Measurements from ENCODE around the gene MAPK9. TPM values are rescaled to one million over a fixed set of nuclear protein-coding genes. Genes with fewer than 3 reads are reported as not detected.

MAPK9 gene
- total RNA-seq, 3 donors from 2014 or later, result 37.4 to 54.1 (median 41.3) TPM

- ATAC-seq (no peak), DNase-seq (peak in 1 of 3 donors; percentile 31)
- no peaks in the 10 kb centered on the region for H3K4me1 ChIP-seq (ENCODE audit: low read depth)
- no peak for TF ChIP-seq CTCF (IDR thresholded peaks at IDR 0.05)
- H3K36me3 ChIP-seq (ENCODE audit: low read depth), result no peaks in the 10 kb centered on the region
- intact Hi-C loops (cut with DNase I, micrococcal nuclease), result no loop called here
- no peaks in the 10 kb centered on the region for H3K9me3 ChIP-seq
- no peak overlapping the region for H3K4me3 ChIP-seq
These were observed 44.5 kb upstream of the MAPK9 start for GRCh38 chr5:180336234-180337020.

- intact Hi-C loops (cut with DNase I, micrococcal nuclease), result no loop called here
- H3K4me3 ChIP-seq, result no peak overlapping the region
- H3K9me3 ChIP-seq, result no peaks in the 10 kb centered on the region
- ATAC-seq, result no peak
- H3K36me3 ChIP-seq (ENCODE audit: low read depth), result no peaks in the 10 kb centered on the region
- peak in 1 of 3 donors; percentile 27 for DNase-seq
- no peaks in the 10 kb centered on the region for H3K4me1 ChIP-seq (ENCODE audit: low read depth)
- no peak for TF ChIP-seq CTCF (IDR thresholded peaks at IDR 0.05)
These were observed 43.8 kb upstream of the MAPK9 start for GRCh38 chr5:180335614-180336233.

- intact Hi-C loops (cut with DNase I, micrococcal nuclease), result no loop called here
- H3K4me3 ChIP-seq, result no peak overlapping the region
- H3K36me3 ChIP-seq (ENCODE audit: low read depth), result no peaks in the 10 kb centered on the region
- ATAC-seq (no peak), DNase-seq (peak in 1 of 3 donors; percentile 26)
- no peak for TF ChIP-seq CTCF (IDR thresholded peaks at IDR 0.05)
- H3K9me3 ChIP-seq, result no peaks in the 10 kb centered on the region
- no peaks in the 10 kb centered on the region for H3K4me1 ChIP-seq (ENCODE audit: low read depth)
These were observed 43.1 kb upstream of the MAPK9 start for GRCh38 chr5:180334751-180335613.

GRCh38 chr5:180334176-180334575, 42.3 kb upstream of the MAPK9 start:
- no peak overlapping the region for H3K4me3 ChIP-seq
- H3K36me3 ChIP-seq (ENCODE audit: low read depth), result no peaks in the 10 kb centered on the region
- DNase-seq (peak in 1 of 3 donors; percentile 7), ATAC-seq (no peak)
- intact Hi-C loops (cut with DNase I, micrococcal nuclease), result no loop called here
- H3K4me1 ChIP-seq (ENCODE audit: low read depth), result no peaks in the 10 kb centered on the region
- TF ChIP-seq CTCF (IDR thresholded peaks at IDR 0.05), result no peak
- H3K9me3 ChIP-seq, result no peaks in the 10 kb centered on the region

GRCh38 chr5:180333661-180334060, 41.8 kb upstream of the MAPK9 start:
- Histone ChIP-seq H3K9me3 (no peaks in the 10 kb centered on the region), H3K4me3 (no peak overlapping the region), H3K36me3 (ENCODE audit: low read depth) (no peaks in the 10 kb centered on the region), H3K4me1 (ENCODE audit: low read depth) (no peaks in the 10 kb centered on the region)
- TF ChIP-seq CTCF (IDR thresholded peaks at IDR 0.05), result no peak
- no peak for ATAC-seq
- peak in 1 of 3 donors; percentile 26 for DNase-seq
- intact Hi-C loops (cut with DNase I, micrococcal nuclease), result no loop called here
